SU-DHL-6 (cell line): ENCODE results near the gene ITGB4.

Experiments
- H2AFZ ChIP-seq: fragments of 200-600 bp; sonication (generic); 2 replicates; pipeline ENCODE4 v1.6.1; 2014; ENCODE audit warnings: low read depth, mild to moderate bottlenecking, moderate library complexity, mixed read lengths, antibody characterized with exemption, low read length; ENCODE audit not compliant: severe bottlenecking
- H3F3A ChIP-seq: fragments of 200-600 bp; shearing (Covaris generic); 2 replicates; pipeline ENCODE4 v1.6.0; 2016; ENCODE audit warnings: antibody characterized with exemption, mild to moderate bottlenecking; ENCODE audit not compliant: insufficient read depth
- H3K27ac ChIP-seq: fragments of 200-600 bp; sonication (generic); 2 replicates; pipeline ENCODE4 v1.5.1; 2016; ENCODE audit warnings: low read depth, mild to moderate bottlenecking, low read length, moderate library complexity, mixed read lengths
- H3K27me3 ChIP-seq: fragments of 200-600 bp; sonication (generic), shearing (Covaris generic); 2 replicates; pipeline ENCODE4 v1.6.0; 2014; ENCODE audit warnings: mild to moderate bottlenecking, low read length
- H3K36me3 ChIP-seq: fragments of 200-600 bp; sonication (generic); 2 replicates; pipeline ENCODE4 v1.6.1; 2014; ENCODE audit warnings: mild to moderate bottlenecking, low read length, mixed read lengths
- H3K4me2 ChIP-seq: fragments of 300-600, 200-600 bp; shearing (Covaris generic), sonication (generic); 2 replicates; pipeline ENCODE4 v1.6.0; 2014; ENCODE audit warnings: low read length, low read depth, mild to moderate bottlenecking; ENCODE audit not compliant: poor library complexity, severe bottlenecking
- H3K4me3 ChIP-seq: fragments of 200-600 bp; sonication (generic); 2 replicates; pipeline ENCODE4 v1.5.1; 2014; ENCODE audit warnings: antibody characterized with exemption, low read length, mild to moderate bottlenecking, mixed read lengths; ENCODE audit not compliant: insufficient read depth, poor library complexity, severe bottlenecking
- H3K79me2 ChIP-seq: fragments of 200-600 bp; sonication (generic); 2 replicates; pipeline ENCODE4 v1.6.1; 2014; ENCODE audit warnings: mild to moderate bottlenecking, low read length, moderate library complexity; ENCODE audit not compliant: insufficient read depth
- H3K9ac ChIP-seq: fragments of 200-600 bp; sonication (generic); 2 replicates; pipeline ENCODE4 v1.7.0; 2014; ENCODE audit warnings: mild to moderate bottlenecking, low read length
- H3K9me2 ChIP-seq: fragments of 200-600 bp; sonication (generic); replicated peaks from 2 replicates; pipeline ENCODE4 v1.6.1; 2014; ENCODE audit warnings: low read length; ENCODE audit not compliant: insufficient read depth
- H3K9me3 ChIP-seq: fragments of 200-600 bp; sonication (generic); 2 replicates; pipeline ENCODE4 v1.6.1; 2014; ENCODE audit warnings: low read length, mixed read lengths; ENCODE audit not compliant: insufficient read depth
- H4K20me1 ChIP-seq: fragments of 200-600 bp; sonication (generic); 2 replicates; pipeline ENCODE4 v1.6.1; 2014; ENCODE audit warnings: low read depth, mild to moderate bottlenecking, antibody characterized with exemption, low read length, moderate library complexity, mixed read lengths
- EZH2phosphoT487 ChIP-seq: fragments of 200-600 bp; sonication (generic), shearing (Covaris generic); conservative IDR thresholded peaks from 2 replicates; pipeline ENCODE4 v1.6.1; 2018; ENCODE audit warnings: mild to moderate bottlenecking, antibody characterized with exemption, low read length, moderate library complexity, mixed read lengths
- TF ChIP-seq, protein P1 (sequence below): fragments of 200-600 bp; sonication (generic); IDR thresholded peaks from one replicate; pipeline ENCODE4 v1.5.1; 2017; ENCODE audit warnings: antibody characterized with exemption, mild to moderate bottlenecking, low read length, moderate library complexity; ENCODE audit not compliant: insufficient read depth, poor library complexity, severe bottlenecking

ITGB4 gene

DNA sequence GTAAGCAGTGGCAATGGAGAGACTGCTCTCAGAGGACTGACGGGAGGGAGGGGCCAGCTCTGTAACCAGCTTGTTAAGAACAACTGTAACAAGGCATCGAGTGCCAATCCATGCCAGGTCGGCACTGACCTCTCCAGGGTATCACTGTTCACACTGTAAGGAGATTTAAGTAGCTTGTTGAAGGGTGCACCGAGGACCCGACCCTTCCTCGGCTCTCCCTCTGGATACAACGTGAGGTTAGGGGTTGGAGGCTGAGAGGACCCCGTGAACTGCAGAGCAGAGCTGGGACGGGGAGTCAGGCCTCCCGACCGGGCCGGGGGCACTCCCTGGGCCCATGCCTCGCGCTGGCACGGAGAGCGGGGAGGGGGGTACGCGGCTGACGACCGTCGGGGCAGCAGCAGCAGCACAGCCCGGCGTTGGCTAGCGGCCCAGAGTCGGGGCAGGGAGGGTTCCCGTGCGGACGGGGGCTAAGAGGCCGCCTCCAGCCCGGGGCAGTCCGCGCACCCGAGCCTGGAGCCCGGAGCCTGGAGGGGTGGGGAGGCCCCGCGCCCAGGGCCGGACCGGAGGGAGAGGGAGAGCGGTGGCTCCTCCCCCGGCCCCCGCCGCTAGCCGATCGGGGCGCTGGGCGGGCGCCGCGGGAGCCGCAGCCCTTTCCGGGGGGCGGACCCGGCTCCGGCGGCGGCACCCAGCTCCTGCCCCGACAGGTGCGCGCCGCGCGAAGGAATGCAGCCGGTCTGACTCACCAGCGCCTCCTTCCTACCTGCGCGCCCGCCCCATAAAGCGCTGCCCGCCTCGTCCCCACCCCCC is at the start of gene ITGB4:
Gene ITGB4 (plus strand): TSS at position 804 of the 807 bp plus-strand sequence. CDS start 3,245 bp downstream, outside the sequence.
- Histone ChIP-seq H3K36me3 (no peaks in the 10 kb centered on the region), H3K9ac (peak within 1 kb of the TSS; percentile 41), H3F3A (no peaks in the 10 kb centered on the region), H3K4me2 (peak within 1 kb of the TSS; percentile 53), H3K27ac (no peak within 1 kb of the TSS), H3K9me3 (no peaks in the 10 kb centered on the region), H4K20me1 (no peaks in the 10 kb centered on the region), H3K79me2 (no peaks in the 10 kb centered on the region), H3K4me3 (peak within 1 kb of the TSS; percentile 45), H2AFZ (peak within 1 kb of the TSS; percentile 22), H3K27me3 (no peaks in the 10 kb centered on the region), H3K9me2 (no peaks in the 10 kb centered on the region)
- no peak for TF ChIP-seq EZH2phosphoT487
- TF ChIP-seq, protein P1, sequence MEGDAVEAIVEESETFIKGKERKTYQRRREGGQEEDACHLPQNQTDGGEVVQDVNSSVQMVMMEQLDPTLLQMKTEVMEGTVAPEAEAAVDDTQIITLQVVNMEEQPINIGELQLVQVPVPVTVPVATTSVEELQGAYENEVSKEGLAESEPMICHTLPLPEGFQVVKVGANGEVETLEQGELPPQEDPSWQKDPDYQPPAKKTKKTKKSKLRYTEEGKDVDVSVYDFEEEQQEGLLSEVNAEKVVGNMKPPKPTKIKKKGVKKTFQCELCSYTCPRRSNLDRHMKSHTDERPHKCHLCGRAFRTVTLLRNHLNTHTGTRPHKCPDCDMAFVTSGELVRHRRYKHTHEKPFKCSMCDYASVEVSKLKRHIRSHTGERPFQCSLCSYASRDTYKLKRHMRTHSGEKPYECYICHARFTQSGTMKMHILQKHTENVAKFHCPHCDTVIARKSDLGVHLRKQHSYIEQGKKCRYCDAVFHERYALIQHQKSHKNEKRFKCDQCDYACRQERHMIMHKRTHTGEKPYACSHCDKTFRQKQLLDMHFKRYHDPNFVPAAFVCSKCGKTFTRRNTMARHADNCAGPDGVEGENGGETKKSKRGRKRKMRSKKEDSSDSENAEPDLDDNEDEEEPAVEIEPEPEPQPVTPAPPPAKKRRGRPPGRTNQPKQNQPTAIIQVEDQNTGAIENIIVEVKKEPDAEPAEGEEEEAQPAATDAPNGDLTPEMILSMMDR = no peak

DNA sequence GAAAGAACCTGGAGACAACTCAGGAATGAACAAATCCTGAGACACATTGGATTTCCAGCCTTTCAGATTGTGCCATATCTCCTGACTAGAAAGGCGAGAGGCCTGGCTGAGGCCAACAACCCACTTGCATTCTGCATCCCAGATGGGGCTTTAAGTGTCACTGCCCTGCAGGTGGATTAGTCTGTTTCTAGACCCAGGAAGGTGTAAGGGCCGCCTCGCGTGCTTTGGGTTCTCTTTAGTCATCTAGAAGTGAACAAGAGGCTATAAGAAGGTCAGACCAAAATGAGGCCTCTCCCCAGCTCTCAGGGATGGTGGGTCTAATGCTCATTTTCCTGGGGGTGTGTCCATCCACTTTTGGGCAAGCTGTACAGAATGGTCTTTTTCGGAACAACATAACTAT is 49.2 kb upstream of the ITGB4 start:
- Histone ChIP-seq H3K36me3 (peaks cover 24% of the 10 kb centered on the region; the same call in 1 of the 2 replicates), H2AFZ (no peak overlapping the region), H3K9me3 (no peaks in the 10 kb centered on the region), H3K79me2 (peaks cover 68% of the 10 kb centered on the region), H3K27me3 (no peaks in the 10 kb centered on the region), H3K4me3 (no peak overlapping the region), H4K20me1 (no peaks in the 10 kb centered on the region), H3K9me2 (no peaks in the 10 kb centered on the region), H3K27ac (no peak overlapping the region), H3K9ac (no peak overlapping the region), H3F3A (peaks cover 15% of the 10 kb centered on the region), H3K4me2 (no peak overlapping the region)
- no peak for TF ChIP-seq EZH2phosphoT487
- TF ChIP-seq, protein P1 = no peak

DNA sequence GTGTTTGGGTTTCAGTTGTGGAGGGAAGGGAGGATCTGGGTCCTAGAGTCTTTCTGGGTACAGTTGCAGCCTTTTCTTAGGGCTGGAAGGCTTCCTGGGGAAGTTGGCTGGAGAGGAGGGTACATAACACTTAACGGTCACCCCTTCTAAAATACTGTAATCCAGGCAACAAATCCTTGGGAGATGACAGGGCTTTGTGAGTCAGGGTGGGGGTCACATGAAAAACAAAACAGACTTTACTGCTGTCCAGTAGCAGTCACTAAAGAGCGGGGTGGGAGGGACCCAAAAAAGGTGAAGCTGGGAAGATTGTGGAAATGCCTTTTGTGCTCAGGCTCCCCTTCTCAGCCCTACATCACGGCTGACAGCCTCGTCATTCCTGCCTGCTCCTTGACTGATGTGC is 47.8 kb upstream of the ITGB4 start:
- Histone ChIP-seq H3K79me2 (peaks cover 66% of the 10 kb centered on the region), H3K36me3 (peaks cover 24% of the 10 kb centered on the region; the same call in 1 of the 2 replicates)

More for the DNA sequence above, 47.8 kb upstream of the ITGB4 start:
- Histone ChIP-seq H3K9me2 (no peaks in the 10 kb centered on the region), H3K9me3 (no peaks in the 10 kb centered on the region), H3K4me3 (no peak overlapping the region), H3K27ac (no peak overlapping the region), H3K4me2 (no peak overlapping the region), H3K9ac (no peak overlapping the region), H4K20me1 (no peaks in the 10 kb centered on the region), H3K27me3 (no peaks in the 10 kb centered on the region), H2AFZ (no peak overlapping the region), H3F3A (peaks cover 19% of the 10 kb centered on the region)
- TF ChIP-seq EZH2phosphoT487 = no peak
- TF ChIP-seq, protein P1 = no peak
